ENCODE data around the gene TMEM132C.

Gene TMEM132C

DNA sequence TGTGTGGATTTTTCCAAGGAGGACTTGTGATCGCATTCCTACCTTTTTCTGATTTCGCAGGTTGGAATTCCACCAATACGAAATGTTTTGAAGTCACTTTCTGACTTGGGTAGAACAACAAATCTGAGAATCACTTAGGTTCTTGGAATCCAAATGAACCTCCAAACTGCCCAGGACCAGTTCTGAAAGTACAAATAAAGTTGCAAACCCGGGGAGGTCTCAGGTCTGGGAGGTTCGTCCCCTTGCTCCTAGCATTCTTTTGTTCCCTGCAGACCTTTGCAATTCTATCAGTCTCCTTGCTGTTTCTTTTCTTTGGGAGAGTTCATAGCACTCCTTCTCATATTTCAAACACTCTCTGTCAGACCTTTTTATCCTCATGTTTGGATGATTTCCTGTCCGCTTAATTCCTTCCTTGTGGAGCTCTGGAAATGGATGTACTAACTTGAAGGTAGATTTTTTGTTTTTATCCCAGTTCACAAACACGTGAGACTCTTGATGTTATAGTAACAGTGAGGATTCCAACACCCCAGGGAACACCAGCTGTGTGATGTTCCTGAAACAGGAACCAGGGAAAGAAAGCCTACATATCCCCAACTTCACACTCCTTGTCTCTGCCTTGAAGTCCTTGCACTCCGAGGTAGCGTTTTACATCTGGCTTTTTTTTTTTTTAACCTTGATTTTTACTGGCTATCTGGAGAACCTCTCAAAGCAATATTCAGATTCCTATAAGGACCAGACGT, 70.6 kb downstream of the TMEM132C start:
- TF ChIP-seq, protein P1, sequence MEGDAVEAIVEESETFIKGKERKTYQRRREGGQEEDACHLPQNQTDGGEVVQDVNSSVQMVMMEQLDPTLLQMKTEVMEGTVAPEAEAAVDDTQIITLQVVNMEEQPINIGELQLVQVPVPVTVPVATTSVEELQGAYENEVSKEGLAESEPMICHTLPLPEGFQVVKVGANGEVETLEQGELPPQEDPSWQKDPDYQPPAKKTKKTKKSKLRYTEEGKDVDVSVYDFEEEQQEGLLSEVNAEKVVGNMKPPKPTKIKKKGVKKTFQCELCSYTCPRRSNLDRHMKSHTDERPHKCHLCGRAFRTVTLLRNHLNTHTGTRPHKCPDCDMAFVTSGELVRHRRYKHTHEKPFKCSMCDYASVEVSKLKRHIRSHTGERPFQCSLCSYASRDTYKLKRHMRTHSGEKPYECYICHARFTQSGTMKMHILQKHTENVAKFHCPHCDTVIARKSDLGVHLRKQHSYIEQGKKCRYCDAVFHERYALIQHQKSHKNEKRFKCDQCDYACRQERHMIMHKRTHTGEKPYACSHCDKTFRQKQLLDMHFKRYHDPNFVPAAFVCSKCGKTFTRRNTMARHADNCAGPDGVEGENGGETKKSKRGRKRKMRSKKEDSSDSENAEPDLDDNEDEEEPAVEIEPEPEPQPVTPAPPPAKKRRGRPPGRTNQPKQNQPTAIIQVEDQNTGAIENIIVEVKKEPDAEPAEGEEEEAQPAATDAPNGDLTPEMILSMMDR (IDR thresholded peaks at IDR 0.05; ENCODE audit: borderline replicate concordance, insufficient read depth, low read depth, low read length), result no peak
- no peak overlapping the region for H3K4me3 ChIP-seq (ENCODE audit: low read depth, low read length)

DNA sequence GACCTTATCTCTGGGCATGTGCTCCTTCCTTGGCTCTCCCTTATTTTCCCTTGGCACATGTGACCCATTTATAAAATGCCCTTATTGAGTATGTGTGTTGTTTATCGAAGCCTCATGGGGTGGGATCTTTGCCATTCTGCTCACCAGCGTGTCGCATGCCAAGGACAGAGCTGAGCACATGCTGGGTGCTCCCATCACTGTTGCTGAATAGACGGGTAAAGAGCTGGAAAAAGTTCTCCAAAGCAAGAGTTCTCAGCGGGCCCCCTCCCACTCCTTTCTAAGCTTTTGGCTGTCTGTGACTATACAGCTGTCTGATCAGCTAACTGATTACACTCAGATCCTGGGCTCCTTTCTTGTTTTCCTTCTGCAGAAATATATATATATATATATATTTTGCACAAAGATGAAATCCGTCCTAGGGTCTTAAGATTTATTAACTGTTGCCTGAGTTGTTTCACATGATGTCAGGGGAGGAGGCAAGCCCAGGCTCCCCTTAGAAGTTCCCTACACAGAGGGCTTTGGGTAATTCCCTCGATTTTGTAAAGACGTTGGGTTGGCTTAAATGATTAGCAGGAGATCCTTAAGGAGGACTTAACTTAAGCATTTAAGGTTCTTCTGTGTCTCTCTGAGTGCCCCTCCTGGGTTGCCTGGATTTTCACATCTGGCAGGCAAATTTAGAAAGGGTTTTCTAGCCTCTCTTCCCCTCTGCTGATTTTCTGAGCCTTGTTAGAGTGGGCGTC, 71.6 kb downstream of the TMEM132C start:
- no peak overlapping the region for H3K4me3 ChIP-seq (ENCODE audit: low read depth, low read length)
- TF ChIP-seq, protein P1 (IDR thresholded peaks at IDR 0.05; ENCODE audit: borderline replicate concordance, insufficient read depth, low read depth, low read length), result no peak

DNA sequence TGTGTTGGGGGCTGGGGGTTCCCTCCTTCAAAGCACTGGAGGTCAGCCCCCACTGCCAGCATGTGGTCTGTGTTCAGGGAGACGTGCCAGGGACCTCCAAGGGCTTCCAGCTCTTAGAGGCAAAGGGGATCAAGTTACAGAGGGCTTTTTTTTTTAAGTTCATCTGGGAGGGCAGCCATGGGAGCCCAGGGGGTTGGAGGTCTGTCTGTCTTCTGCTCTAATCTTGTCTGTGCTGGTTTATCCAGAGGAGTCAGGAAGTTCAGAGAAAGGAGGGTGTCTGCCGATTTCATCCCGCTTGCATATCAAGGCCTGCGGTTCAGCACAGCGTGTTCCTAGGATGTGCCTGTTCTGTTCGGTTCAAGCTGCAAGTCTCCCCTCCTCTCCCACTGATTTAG, 72.2 kb downstream of the TMEM132C start:
- no peak overlapping the region for H3K4me3 ChIP-seq (ENCODE audit: low read depth, low read length)
- TF ChIP-seq, protein P1 (IDR thresholded peaks at IDR 0.05; ENCODE audit: borderline replicate concordance, insufficient read depth, low read depth, low read length), result no peak

DNA sequence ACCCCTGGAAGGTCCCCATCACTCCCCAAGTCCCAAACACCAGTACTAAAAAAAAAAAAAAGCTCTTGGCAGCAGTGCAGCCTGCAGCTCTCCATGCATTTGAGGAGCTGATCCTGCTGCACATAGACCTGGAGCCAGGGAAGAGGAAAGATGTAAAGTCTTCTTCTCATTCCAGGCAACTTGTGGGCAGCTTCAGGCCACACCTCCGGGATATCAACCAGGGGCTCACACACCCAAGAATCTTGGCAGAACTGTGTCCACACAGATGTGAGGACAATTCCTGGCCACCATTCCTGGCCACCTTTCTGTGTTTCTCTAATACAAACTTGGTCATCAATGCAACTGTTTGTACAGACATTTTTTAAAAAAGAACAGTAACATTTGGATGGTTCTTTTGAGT, 72.7 kb downstream of the TMEM132C start:
- no peak overlapping the region for H3K4me3 ChIP-seq (ENCODE audit: low read depth, low read length)
- TF ChIP-seq, protein P1 (IDR thresholded peaks at IDR 0.05; ENCODE audit: borderline replicate concordance, insufficient read depth, low read depth, low read length), result no peak

DNA sequence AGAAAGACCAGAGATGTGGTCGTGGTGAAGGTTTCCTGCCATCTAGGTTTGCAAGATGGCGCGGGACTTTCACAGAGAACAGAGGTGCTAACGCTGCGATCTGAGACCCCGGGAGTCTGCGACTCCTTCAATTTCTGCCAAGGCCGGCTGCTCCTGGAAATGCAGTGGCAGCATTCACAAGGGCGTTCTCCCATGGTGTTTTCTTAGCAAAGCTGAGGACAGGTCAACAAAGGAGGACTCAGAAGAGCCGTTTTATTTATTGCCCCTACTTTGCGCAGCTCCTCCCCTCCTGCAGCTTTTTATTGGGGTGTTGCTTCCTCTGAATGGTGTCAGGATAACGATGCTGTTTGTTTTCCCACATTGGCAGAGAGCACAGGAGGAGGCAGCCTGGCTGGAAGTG, 86.3 kb downstream of the TMEM132C start:
- H3K4me3 ChIP-seq (ENCODE audit: low read depth, low read length), result no peak overlapping the region
- TF ChIP-seq, protein P1 (IDR thresholded peaks at IDR 0.05; ENCODE audit: borderline replicate concordance, insufficient read depth, low read depth, low read length), result no peak

DNA sequence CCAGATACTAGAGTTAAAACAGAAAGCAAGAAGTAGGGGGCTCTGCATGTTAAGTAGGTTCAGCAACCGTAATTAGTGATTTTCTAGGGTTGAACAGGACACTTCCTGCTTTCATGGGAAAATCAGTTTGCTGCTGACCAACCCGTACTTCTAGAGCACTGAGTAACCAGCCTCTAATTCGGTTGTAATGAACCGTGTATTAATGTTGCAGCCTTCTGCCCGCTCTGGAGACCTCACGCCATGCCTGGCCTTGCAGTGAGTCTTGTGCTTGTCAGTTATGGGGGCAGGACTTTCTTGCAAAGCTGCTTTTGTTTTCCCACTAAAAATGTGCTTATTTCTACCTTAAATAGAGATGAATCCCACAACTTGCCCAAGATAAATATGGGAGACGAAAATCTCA, 89.6 kb downstream of the TMEM132C start:
- no peak overlapping the region for H3K4me3 ChIP-seq (ENCODE audit: low read depth, low read length)
- TF ChIP-seq, protein P1 (IDR thresholded peaks at IDR 0.05; ENCODE audit: borderline replicate concordance, insufficient read depth, low read depth, low read length), result no peak
